ENCODE results near the gene RIOK2. TPM values are rescaled to one million over a fixed set of nuclear protein-coding genes. Genes with fewer than 3 reads are reported as not detected.

RIOK2 gene
- total RNA-seq, 1 experiment from 2014 or later, result 45.7 TPM

- TF ChIP-seq, protein P1, sequence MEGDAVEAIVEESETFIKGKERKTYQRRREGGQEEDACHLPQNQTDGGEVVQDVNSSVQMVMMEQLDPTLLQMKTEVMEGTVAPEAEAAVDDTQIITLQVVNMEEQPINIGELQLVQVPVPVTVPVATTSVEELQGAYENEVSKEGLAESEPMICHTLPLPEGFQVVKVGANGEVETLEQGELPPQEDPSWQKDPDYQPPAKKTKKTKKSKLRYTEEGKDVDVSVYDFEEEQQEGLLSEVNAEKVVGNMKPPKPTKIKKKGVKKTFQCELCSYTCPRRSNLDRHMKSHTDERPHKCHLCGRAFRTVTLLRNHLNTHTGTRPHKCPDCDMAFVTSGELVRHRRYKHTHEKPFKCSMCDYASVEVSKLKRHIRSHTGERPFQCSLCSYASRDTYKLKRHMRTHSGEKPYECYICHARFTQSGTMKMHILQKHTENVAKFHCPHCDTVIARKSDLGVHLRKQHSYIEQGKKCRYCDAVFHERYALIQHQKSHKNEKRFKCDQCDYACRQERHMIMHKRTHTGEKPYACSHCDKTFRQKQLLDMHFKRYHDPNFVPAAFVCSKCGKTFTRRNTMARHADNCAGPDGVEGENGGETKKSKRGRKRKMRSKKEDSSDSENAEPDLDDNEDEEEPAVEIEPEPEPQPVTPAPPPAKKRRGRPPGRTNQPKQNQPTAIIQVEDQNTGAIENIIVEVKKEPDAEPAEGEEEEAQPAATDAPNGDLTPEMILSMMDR (IDR thresholded peaks at IDR 0.05; ENCODE audit: unreplicated experiment), result no peak
- H3K36me3 Mint-ChIP-seq (ENCODE audit: insufficient read depth, unreplicated experiment), result no peaks in the 10 kb centered on the region
Measured at GRCh38 chr5:97148288-97148687, 34.8 kb downstream of the RIOK2 start.

GRCh38 chr5:97143704-97144103 lies 39.3 kb downstream of the RIOK2 start:
- Mint-ChIP-seq H3K4me3 (ENCODE audit: unreplicated experiment) (no peak overlapping the region), H3K27me3 (ENCODE audit: insufficient read depth, unreplicated experiment) (peaks cover 30% of the 10 kb centered on the region), H3K36me3 (ENCODE audit: insufficient read depth, unreplicated experiment) (no peaks in the 10 kb centered on the region), H3K9me3 (ENCODE audit: unreplicated experiment) (no peaks in the 10 kb centered on the region), H3K27ac (ENCODE audit: low read depth, unreplicated experiment) (no peak overlapping the region), H3K4me1 (ENCODE audit: insufficient read depth, unreplicated experiment) (no peaks in the 10 kb centered on the region)
- no peak for DNase-seq (ENCODE audit: unreplicated experiment)
- ChIA-PET CTCF (interaction anchor here (1.2 to 4.3 kb wide), 8 partner anchors 18 to 283 kb away, joined by 4 to 31 read pairs (median 7); no protein-coding TSS in a partner anchor), POLR2A (no interaction called here)
- BruUV-seq (replicated peaks), result no TSS peak
- TF ChIP-seq, protein P1 (IDR thresholded peaks at IDR 0.05; ENCODE audit: unreplicated experiment), result no peak
- intact Hi-C loops (cut with micrococcal nuclease), result no loop called here

More at GRCh38 chr5:97148288-97148687, 34.8 kb downstream of the RIOK2 start:
- POLR2A ChIA-PET, result interaction anchor here (0.5 kb wide), 1 partner anchor 1626 kb away, joined by 3 read pairs; no protein-coding TSS in a partner anchor
- no peaks in the 10 kb centered on the region for H3K27me3 Mint-ChIP-seq (ENCODE audit: insufficient read depth, unreplicated experiment)
- no peak overlapping the region for H3K4me3 Mint-ChIP-seq (ENCODE audit: unreplicated experiment)
- H3K4me1 Mint-ChIP-seq (ENCODE audit: insufficient read depth, unreplicated experiment), result no peaks in the 10 kb centered on the region
- CTCF ChIA-PET, result interaction anchor here (1.2 to 1.5 kb wide), 3 partner anchors 8 to 279 kb away, joined by 4 to 6 read pairs (median 5); no protein-coding TSS in a partner anchor
- no peaks in the 10 kb centered on the region for H3K9me3 Mint-ChIP-seq (ENCODE audit: unreplicated experiment)
- intact Hi-C loops (cut with micrococcal nuclease), result no loop called here
- BruUV-seq (replicated peaks), result no TSS peak
- no peak overlapping the region for H3K27ac Mint-ChIP-seq (ENCODE audit: low read depth, unreplicated experiment)
- DNase-seq (ENCODE audit: unreplicated experiment), result no peak

GRCh38 chr5:97142521-97143254 lies 40.4 kb downstream of the RIOK2 start, which contains the start of gene LIX1:
Gene LIX1, minus strand, starts transcription at chr5:97142611. Its CDS starts 35 bp downstream, at chr5:97142576.
- DNase-seq (ENCODE audit: unreplicated experiment), result peak; percentile 55
- POLR2A ChIA-PET, result interaction anchor here (0.6 to 0.8 kb wide), 5 partner anchors 8 to 362 kb away, joined by 3 to 4 read pairs (median 3); no protein-coding TSS in a partner anchor
- H3K27ac Mint-ChIP-seq (ENCODE audit: low read depth, unreplicated experiment), result no peak within 1 kb of the TSS
- H3K27me3 Mint-ChIP-seq (ENCODE audit: insufficient read depth, unreplicated experiment), result peaks cover 37% of the 10 kb centered on the region
- no TSS peak for BruUV-seq (replicated peaks)
- intact Hi-C loops (cut with micrococcal nuclease), result loop anchor here (1.0 kb wide), 2 partner anchors 145 to 273 kb away; no protein-coding TSS in a partner anchor
- CTCF ChIA-PET, result interaction anchor here (0.5 to 4.3 kb wide), 35 partner anchors 10 to 528 kb away, joined by 3 to 31 read pairs (median 4); no protein-coding TSS in a partner anchor
- no peaks in the 10 kb centered on the region for H3K9me3 Mint-ChIP-seq (ENCODE audit: unreplicated experiment)
- no peak within 1 kb of the TSS for H3K4me3 Mint-ChIP-seq (ENCODE audit: unreplicated experiment)
- TF ChIP-seq, protein P1 (IDR thresholded peaks at IDR 0.05; ENCODE audit: unreplicated experiment), result peak; percentile 52
- H3K36me3 Mint-ChIP-seq (ENCODE audit: insufficient read depth, unreplicated experiment), result no peaks in the 10 kb centered on the region
- H3K4me1 Mint-ChIP-seq (ENCODE audit: insufficient read depth, unreplicated experiment), result no peaks in the 10 kb centered on the region

DNA sequence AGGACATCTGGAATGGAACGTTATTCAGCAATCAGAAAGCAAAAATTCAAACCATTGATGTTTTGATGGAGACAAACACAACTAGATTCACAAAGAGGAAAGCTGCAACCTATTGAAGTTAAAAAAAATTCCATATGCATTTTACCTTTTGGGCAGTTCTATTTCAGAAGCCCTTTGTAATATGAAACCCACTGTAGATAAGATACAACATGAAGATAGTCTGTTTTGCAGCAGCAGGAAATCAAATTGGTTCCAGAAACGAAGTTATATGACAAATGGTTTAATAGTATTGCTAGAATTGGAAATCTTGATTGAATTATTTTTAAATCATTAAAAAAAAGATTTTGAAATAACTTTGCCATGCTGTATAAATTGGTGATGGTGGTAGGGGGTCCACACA lies 41.5 kb downstream of the RIOK2 start:
- CTCF ChIA-PET, result interaction anchor here (0.7 to 4.3 kb wide), 23 partner anchors 9 to 1858 kb away, joined by 3 to 31 read pairs (median 4); no protein-coding TSS in a partner anchor
- Mint-ChIP-seq H3K36me3 (ENCODE audit: insufficient read depth, unreplicated experiment) (no peaks in the 10 kb centered on the region), H3K4me3 (ENCODE audit: unreplicated experiment) (no peak overlapping the region), H3K9me3 (ENCODE audit: unreplicated experiment) (no peaks in the 10 kb centered on the region), H3K27me3 (ENCODE audit: insufficient read depth, unreplicated experiment) (peaks cover 39% of the 10 kb centered on the region), H3K27ac (ENCODE audit: low read depth, unreplicated experiment) (no peak overlapping the region), H3K4me1 (ENCODE audit: insufficient read depth, unreplicated experiment) (no peaks in the 10 kb centered on the region)
- TF ChIP-seq, protein P1 (IDR thresholded peaks at IDR 0.05; ENCODE audit: unreplicated experiment), result no peak
- POLR2A ChIA-PET, result interaction anchor here (0.7 to 1.1 kb wide), 2 partner anchors 13 to 78 kb away, joined by 3 to 4 read pairs; no protein-coding TSS in a partner anchor
- no peak for DNase-seq (ENCODE audit: unreplicated experiment)
- intact Hi-C loops (cut with micrococcal nuclease), result no loop called here
- no TSS peak for BruUV-seq (replicated peaks)

Measured in MCF 10A (cell line).